Neural cell (in vitro differentiated cells): ENCODE data around the gene RETNLB.

Experiments used
- CTCF ChIP-seq: fragments of 450-650 bp; IDR thresholded peaks from 2 replicates; pipeline ENCODE4 v1.5.1; 2014; ENCODE audit warnings: antibody characterized with exemption, mild to moderate bottlenecking, moderate library complexity; ENCODE audit not compliant: poor library complexity, severe bottlenecking
- EP300 ChIP-seq: fragments of 450-650 bp; conservative IDR thresholded peaks from 2 replicates; pipeline ENCODE4 v1.6.1; 2014; ENCODE audit warnings: antibody characterized with exemption, mild to moderate bottlenecking, moderate library complexity; ENCODE audit not compliant: poor library complexity, severe bottlenecking
- EZH2 ChIP-seq: fragments of 200-600, 300-800 bp; shearing (Covaris generic), sonication (generic); IDR thresholded peaks from 2 replicates; pipeline ENCODE4 v1.6.1; 2014; ENCODE audit warnings: antibody characterized with exemption, low read length, borderline replicate concordance, mild to moderate bottlenecking; ENCODE audit not compliant: insufficient read depth, poor library complexity, severe bottlenecking
- MXI1 ChIP-seq: fragments of 450-650 bp; conservative IDR thresholded peaks from 2 replicates; pipeline ENCODE4 v1.6.1; 2014; ENCODE audit warnings: antibody characterized with exemption, mild to moderate bottlenecking; ENCODE audit not compliant: poor library complexity, severe bottlenecking
- POLR2AphosphoS5 ChIP-seq: IDR thresholded peaks from 2 replicates; pipeline ENCODE4 v1.6.1; 2012
- RAD21 ChIP-seq: fragments of 450-650 bp; conservative IDR thresholded peaks from 2 replicates; pipeline ENCODE4 v1.6.1; 2014; ENCODE audit warnings: antibody characterized with exemption, mild to moderate bottlenecking, moderate library complexity
- REST ChIP-seq: IDR thresholded peaks from 2 replicates; pipeline ENCODE4 v1.6.1; 2012; ENCODE audit warnings: borderline replicate concordance
- SMC3 ChIP-seq: fragments of 450-650 bp; conservative IDR thresholded peaks from 2 replicates; pipeline ENCODE4 v1.6.1; 2014; ENCODE audit warnings: antibody characterized with exemption, mild to moderate bottlenecking, moderate library complexity; ENCODE audit not compliant: poor library complexity
- TAF1 ChIP-seq: IDR thresholded peaks from 2 replicates; pipeline ENCODE4 v1.6.1; 2012; ENCODE audit warnings: low read depth

- TF ChIP-seq SMC3 (no peak), CTCF (no peak), MXI1 (no peak), RAD21 (no peak), TAF1 (no peak), EZH2 (no peak), EP300 (no peak), POLR2AphosphoS5 (no peak), REST (no peak)
Measured at GRCh38 chr3:108718454-108718853, 38.8 kb downstream of the RETNLB start.
